B cell (primary cell): ENCODE results near the gene RGS2.

ENCODE experiments used
- EZH2 ChIP-seq: IDR thresholded peaks from 2 replicates; pipeline ENCODE4 v1.6.1; 2012; ENCODE audit warnings: borderline replicate concordance, low read depth, mild to moderate bottlenecking, moderate library complexity, low read length; ENCODE audit not compliant: insufficient read depth, poor library complexity, severe bottlenecking
- TF ChIP-seq, protein P1 (sequence below): fragments of 200-600 bp; IDR thresholded peaks from one replicate; pipeline ENCODE4 v1.8.0; 2022; ENCODE audit warnings: antibody characterized with exemption, mild to moderate bottlenecking

GRCh38 chr1:192832492-192832891 lies 23.7 kb downstream of the RGS2 start:
- TF ChIP-seq, protein P1, sequence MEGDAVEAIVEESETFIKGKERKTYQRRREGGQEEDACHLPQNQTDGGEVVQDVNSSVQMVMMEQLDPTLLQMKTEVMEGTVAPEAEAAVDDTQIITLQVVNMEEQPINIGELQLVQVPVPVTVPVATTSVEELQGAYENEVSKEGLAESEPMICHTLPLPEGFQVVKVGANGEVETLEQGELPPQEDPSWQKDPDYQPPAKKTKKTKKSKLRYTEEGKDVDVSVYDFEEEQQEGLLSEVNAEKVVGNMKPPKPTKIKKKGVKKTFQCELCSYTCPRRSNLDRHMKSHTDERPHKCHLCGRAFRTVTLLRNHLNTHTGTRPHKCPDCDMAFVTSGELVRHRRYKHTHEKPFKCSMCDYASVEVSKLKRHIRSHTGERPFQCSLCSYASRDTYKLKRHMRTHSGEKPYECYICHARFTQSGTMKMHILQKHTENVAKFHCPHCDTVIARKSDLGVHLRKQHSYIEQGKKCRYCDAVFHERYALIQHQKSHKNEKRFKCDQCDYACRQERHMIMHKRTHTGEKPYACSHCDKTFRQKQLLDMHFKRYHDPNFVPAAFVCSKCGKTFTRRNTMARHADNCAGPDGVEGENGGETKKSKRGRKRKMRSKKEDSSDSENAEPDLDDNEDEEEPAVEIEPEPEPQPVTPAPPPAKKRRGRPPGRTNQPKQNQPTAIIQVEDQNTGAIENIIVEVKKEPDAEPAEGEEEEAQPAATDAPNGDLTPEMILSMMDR, result no peak
- no peak for TF ChIP-seq EZH2
